ENCODE measurements around the gene RAD51AP1.
"Not testable (repeated sequence)": the region's sequence is repeated elsewhere in the genome, so short reads cannot be mapped to it uniquely, and the experiment has no call there.

RAD51AP1 gene, protein sequence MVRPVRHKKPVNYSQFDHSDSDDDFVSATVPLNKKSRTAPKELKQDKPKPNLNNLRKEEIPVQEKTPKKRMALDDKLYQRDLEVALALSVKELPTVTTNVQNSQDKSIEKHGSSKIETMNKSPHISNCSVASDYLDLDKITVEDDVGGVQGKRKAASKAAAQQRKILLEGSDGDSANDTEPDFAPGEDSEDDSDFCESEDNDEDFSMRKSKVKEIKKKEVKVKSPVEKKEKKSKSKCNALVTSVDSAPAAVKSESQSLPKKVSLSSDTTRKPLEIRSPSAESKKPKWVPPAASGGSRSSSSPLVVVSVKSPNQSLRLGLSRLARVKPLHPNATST

DNA sequence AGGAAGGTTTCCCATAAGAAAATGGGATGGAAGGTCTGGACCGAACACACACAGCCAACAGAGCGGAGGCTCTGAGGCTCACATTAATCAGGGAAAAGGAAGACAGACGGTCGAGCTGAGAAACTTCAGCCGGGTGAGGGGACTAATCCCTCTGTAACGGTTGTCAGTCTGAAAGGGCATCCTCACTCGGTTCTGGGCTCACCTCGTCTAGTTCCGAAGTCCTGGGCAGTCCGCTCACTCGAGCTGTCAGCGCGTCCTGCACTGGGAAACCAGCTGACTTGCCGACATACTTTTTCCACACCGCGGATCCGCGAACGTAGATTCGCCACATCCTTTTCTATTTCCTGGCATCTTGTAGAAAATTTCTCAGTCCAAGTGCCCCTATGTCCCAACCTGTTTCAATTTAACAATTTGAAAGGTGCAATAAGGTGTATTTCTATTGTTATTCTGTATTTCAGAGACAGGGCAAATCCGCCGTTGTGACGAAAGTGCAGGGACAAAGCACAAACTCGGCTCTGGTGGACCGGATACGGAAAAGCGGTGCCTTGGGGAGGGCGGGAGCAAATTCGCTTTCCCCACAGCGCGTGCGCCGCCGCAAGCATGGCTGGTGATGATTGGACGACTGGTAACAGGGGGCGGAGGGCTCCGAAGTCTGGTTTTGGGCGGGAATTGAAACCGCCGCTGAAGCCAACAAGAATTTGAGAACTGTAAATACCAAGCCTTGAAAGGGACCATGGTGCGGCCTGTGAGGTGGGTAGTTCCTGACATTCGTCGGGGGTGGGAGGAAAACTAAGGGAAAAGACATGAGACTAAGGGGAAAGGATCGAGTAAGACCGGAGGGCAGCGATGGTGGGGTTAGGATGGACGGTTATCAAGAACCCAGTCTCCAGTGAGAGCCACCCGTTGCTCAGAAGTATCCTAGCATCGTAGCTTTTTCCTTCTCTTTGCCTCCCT is at the start of gene RAD51AP1:
Gene RAD51AP1 (plus strand): TSS at position 684 of the 954 bp plus-strand sequence. CDS start 50 bp downstream, at position 734.
- Histone ChIP-seq H3K36me3 (ENCODE audit: control insufficient read depth, insufficient read depth, low read length) (no peaks in the 10 kb centered on the region), H3K4me3 (ENCODE audit: low read length) (peak within 1 kb of the TSS; percentile 96), H3K27ac (ENCODE audit: low read length) (no peak within 1 kb of the TSS), H3K9me3 (ENCODE audit: control insufficient read depth, insufficient read depth, low read length) (no peaks in the 10 kb centered on the region), H3K27me3 (ENCODE audit: control insufficient read depth, insufficient read depth, low read length) (no peaks in the 10 kb centered on the region), H3K4me1 (ENCODE audit: control insufficient read depth, insufficient read depth, low read length) (no peaks in the 10 kb centered on the region)
- WGBS (ENCODE audit: insufficient coverage, insufficient read length), result no CpG with 5 or more reads among the region's 49 CpGs
- peak; percentile 86 for DNase-seq (ENCODE audit: low read depth, low spot score)

DNA sequence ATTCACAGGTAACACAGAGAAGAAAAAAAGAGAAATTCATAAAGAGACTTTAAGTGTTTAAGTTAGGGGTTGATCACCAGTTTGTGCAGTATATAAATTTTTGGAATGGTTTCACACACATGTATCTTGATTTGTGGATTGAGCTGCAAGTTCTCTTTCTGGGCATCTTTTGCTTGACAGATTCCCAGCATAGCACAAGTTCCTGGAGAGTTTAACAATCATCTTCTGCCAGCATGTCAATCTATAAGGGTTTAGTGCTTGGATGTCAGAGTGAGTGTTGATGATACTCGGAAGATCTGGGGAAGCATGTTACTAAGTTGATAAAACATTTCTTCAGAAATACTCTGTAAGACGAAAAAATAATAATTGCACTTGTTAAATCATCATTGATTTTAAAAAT is 49.1 kb upstream of the RAD51AP1 start:
- no peaks in the 10 kb centered on the region for H3K9me3 ChIP-seq (ENCODE audit: control insufficient read depth, insufficient read depth, low read length)
- H3K36me3 ChIP-seq (ENCODE audit: control insufficient read depth, insufficient read depth, low read length), result no peaks in the 10 kb centered on the region
- no peaks in the 10 kb centered on the region for H3K27me3 ChIP-seq (ENCODE audit: control insufficient read depth, insufficient read depth, low read length)
- H3K27ac ChIP-seq (ENCODE audit: low read length), result no peak overlapping the region
- H3K4me1 ChIP-seq (ENCODE audit: control insufficient read depth, insufficient read depth, low read length), result peaks cover 2% of the 10 kb centered on the region; the same call in 1 of the 2 replicates
- WGBS (ENCODE audit: insufficient coverage, insufficient read length), result no CpG with 5 or more reads among the region's 2 CpGs
- no peak for DNase-seq (ENCODE audit: low read depth, low spot score)
- no peak overlapping the region for H3K4me3 ChIP-seq (ENCODE audit: low read length)

DNA sequence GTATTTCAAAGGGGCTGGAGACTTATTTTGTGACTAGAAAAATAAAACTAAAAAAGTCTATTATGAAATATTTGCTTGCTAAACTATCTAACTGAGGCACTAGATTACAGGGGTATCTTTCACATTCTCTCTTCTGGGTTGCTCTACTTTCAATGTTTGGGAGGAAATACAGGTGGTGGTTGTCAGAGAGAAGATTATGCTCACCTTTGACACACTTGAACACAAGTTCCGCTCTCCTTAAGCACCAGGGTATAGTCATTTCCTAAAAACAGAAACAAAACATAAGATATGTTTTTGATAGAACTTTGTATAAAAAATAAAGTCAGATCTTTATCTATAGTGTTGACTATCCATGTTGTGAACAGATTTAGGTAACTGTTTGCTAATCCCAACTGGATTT is 47.7 kb upstream of the RAD51AP1 start:
- peaks cover 2% of the 10 kb centered on the region; the same call in 1 of the 2 replicates for H3K4me1 ChIP-seq (ENCODE audit: control insufficient read depth, insufficient read depth, low read length)
- no CpG with 5 or more reads among the region's 1 CpG for WGBS (ENCODE audit: insufficient coverage, insufficient read length)
- no peak overlapping the region for H3K27ac ChIP-seq (ENCODE audit: low read length)
- H3K9me3 ChIP-seq (ENCODE audit: control insufficient read depth, insufficient read depth, low read length), result no peaks in the 10 kb centered on the region
- H3K4me3 ChIP-seq (ENCODE audit: low read length), result no peak overlapping the region
- H3K36me3 ChIP-seq (ENCODE audit: control insufficient read depth, insufficient read depth, low read length), result no peaks in the 10 kb centered on the region
- H3K27me3 ChIP-seq (ENCODE audit: control insufficient read depth, insufficient read depth, low read length), result no peaks in the 10 kb centered on the region
- DNase-seq (ENCODE audit: low read depth, low spot score), result no peak

DNA sequence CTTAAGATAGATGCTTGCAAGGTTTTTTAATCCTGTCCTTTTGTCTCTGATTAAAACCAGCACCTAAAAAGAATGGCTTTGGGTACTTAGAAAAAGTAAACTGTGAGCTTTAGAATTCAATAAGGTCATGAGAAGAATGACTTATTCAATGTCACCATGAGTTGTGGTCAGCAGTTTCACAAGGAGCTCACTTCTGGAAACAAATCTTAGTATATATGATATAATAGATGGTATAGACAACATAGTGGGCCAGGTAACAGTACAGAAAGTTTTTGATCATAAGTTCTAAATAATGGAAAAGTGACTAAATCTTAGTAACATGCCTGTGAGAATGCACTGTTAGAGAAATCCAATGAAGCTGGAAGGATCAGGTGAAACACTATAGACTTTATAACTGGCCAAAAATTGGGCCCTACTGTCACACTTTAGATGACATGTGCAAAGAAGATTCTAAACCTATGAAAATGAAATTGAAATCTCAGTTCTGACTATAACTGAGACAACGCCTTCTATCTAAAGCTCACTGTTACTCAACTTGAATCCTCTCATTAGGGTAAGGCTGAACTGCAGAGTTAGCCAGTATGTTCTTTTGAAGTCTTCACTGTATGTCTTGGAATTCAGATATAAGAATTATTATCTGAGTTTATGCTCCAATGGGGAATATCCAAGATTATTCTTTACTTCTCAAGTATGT is 42.4 kb upstream of the RAD51AP1 start:
- WGBS (ENCODE audit: insufficient coverage, insufficient read length), result no CpG with 5 or more reads among the region's 1 CpG

DNA sequence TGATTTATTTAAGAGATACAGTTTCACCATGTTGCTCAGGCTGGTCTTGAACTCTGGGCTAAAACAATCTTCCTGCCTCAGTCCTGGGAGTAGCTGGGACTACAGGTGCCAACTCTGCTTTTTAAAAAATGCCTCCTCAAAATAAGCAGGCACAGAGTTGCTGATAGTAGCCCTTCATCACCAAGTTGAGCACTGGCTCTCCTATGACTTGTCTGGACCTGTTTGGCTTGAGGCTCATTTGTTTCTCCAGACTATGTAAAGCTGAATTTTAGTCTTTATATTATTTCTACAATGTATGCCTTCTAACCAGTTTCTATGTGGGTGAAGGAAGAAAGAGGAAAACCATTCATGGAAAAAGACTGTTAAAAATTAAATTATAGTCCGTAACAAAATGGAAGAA is 39.5 kb upstream of the RAD51AP1 start:
- whole genome bisulfite sequencing (ENCODE audit: insufficient coverage, insufficient read length), result no CpG with 5 or more reads among the region's 1 CpG
- Histone ChIP-seq H3K9me3 (ENCODE audit: control insufficient read depth, insufficient read depth, low read length) (no peaks in the 10 kb centered on the region), H3K27ac (ENCODE audit: low read length) (no peak overlapping the region), H3K36me3 (ENCODE audit: control insufficient read depth, insufficient read depth, low read length) (no peaks in the 10 kb centered on the region; the same call in 1 of the 2 replicates), H3K4me3 (ENCODE audit: low read length) (no peak overlapping the region), H3K27me3 (ENCODE audit: control insufficient read depth, insufficient read depth, low read length) (no peaks in the 10 kb centered on the region), H3K4me1 (ENCODE audit: control insufficient read depth, insufficient read depth, low read length) (no peaks in the 10 kb centered on the region)
- no peak for DNase-seq (ENCODE audit: low read depth, low spot score)

More for the DNA sequence above, 42.4 kb upstream of the RAD51AP1 start:
- H3K36me3 ChIP-seq (ENCODE audit: control insufficient read depth, insufficient read depth, low read length), result no peaks in the 10 kb centered on the region; the same call in 1 of the 2 replicates
- no peak overlapping the region for H3K27ac ChIP-seq (ENCODE audit: low read length)
- no peaks in the 10 kb centered on the region for H3K9me3 ChIP-seq (ENCODE audit: control insufficient read depth, insufficient read depth, low read length)
- DNase-seq (ENCODE audit: low read depth, low spot score), result no peak
- H3K27me3 ChIP-seq (ENCODE audit: control insufficient read depth, insufficient read depth, low read length), result no peaks in the 10 kb centered on the region
- H3K4me3 ChIP-seq (ENCODE audit: low read length), result no peak overlapping the region
- no peaks in the 10 kb centered on the region for H3K4me1 ChIP-seq (ENCODE audit: control insufficient read depth, insufficient read depth, low read length)

DNA sequence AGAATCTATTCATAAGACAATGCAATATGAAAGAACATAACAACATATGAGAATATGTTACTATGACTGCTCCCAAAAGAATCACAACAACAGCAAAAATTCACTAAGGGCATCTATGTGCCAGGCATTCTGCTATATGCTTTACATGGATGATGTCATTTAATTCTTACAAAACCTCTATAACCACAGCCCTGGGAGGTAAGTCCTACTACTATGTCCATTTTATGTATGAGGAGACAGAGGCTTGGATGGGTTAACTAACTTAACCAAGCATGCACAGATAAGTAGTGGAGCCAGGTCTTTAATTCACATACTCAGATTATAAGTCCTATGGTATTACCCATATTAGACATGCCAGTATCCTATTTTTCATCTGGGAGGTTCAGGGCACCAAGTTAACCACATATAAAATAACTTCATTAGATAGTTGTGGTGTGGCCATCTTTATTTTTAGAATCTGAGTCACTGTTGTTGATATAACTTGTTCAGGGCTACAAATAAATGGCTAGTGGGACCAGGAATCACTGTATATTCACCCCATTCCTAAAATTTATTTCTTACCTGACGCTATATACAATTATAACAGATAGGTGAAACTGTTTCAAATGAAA is 33.2 kb upstream of the RAD51AP1 start:
- Histone ChIP-seq H3K36me3 (ENCODE audit: control insufficient read depth, insufficient read depth, low read length) (no peaks in the 10 kb centered on the region; the same call in 1 of the 2 replicates), H3K4me1 (ENCODE audit: control insufficient read depth, insufficient read depth, low read length) (no peaks in the 10 kb centered on the region), H3K9me3 (ENCODE audit: control insufficient read depth, insufficient read depth, low read length) (no peaks in the 10 kb centered on the region), H3K4me3 (ENCODE audit: low read length) (no peak overlapping the region), H3K27me3 (ENCODE audit: control insufficient read depth, insufficient read depth, low read length) (no peaks in the 10 kb centered on the region), H3K27ac (ENCODE audit: low read length) (no peak overlapping the region)
- WGBS (ENCODE audit: insufficient coverage, insufficient read length), result no CpG with 5 or more reads among the region's 1 CpG
- DNase-seq (ENCODE audit: low read depth, low spot score), result no peak

DNA sequence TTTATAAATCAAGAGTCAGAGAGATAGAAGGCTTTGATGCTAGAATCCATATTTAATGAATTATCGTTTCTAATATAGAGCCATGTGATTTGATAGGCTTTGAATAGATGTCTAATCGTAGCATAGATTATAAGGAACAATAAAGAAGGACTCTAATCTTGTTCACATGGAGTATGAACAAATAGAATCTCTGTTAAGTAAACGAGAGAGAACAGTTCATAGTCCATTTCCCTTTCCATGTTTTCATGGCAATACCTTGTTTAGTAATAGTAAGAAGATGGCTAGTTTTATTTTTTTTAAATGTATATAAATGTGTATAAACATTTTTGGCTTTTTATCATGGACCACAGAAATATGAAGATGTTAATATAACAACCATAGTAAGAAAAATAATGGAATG is 32.3 kb upstream of the RAD51AP1 start:
- Histone ChIP-seq H3K27me3 (ENCODE audit: control insufficient read depth, insufficient read depth, low read length) (no peaks in the 10 kb centered on the region), H3K4me3 (ENCODE audit: low read length) (no peak overlapping the region), H3K4me1 (ENCODE audit: control insufficient read depth, insufficient read depth, low read length) (no peaks in the 10 kb centered on the region), H3K9me3 (ENCODE audit: control insufficient read depth, insufficient read depth, low read length) (no peaks in the 10 kb centered on the region), H3K36me3 (ENCODE audit: control insufficient read depth, insufficient read depth, low read length) (no peaks in the 10 kb centered on the region; the same call in 1 of the 2 replicates), H3K27ac (ENCODE audit: low read length) (no peak overlapping the region)
- no CpG with 5 or more reads among the region's 3 CpGs for WGBS (ENCODE audit: insufficient coverage, insufficient read length)
- no peak for DNase-seq (ENCODE audit: low read depth, low spot score)

DNA sequence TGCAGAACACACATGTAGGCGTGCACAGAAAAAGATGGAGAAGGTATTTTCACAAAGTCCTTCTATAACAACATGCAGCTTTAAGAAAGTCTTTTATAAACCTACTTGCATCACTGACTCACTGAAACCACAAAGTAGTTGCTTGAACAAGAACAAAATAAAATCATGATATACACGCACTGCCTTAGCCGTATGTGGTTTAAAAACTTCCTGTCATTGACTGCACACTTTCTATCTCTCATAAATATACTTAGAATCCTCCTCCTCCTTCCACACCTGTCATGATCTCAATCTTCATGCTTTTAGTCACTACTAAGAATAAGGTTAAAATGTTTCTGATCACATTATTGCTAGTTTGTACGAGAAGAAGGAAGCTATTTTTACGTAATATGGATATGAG is 31.8 kb upstream of the RAD51AP1 start:
- Histone ChIP-seq H3K27me3 (ENCODE audit: control insufficient read depth, insufficient read depth, low read length) (no peaks in the 10 kb centered on the region), H3K4me1 (ENCODE audit: control insufficient read depth, insufficient read depth, low read length) (no peaks in the 10 kb centered on the region), H3K9me3 (ENCODE audit: control insufficient read depth, insufficient read depth, low read length) (no peaks in the 10 kb centered on the region), H3K27ac (ENCODE audit: low read length) (no peak overlapping the region), H3K36me3 (ENCODE audit: control insufficient read depth, insufficient read depth, low read length) (no peaks in the 10 kb centered on the region; the same call in 1 of the 2 replicates), H3K4me3 (ENCODE audit: low read length) (no peak overlapping the region)
- WGBS (ENCODE audit: insufficient coverage, insufficient read length), result 100% methylated on average over 2 of the region's 5 CpGs
- DNase-seq (ENCODE audit: low read depth, low spot score), result no peak

DNA sequence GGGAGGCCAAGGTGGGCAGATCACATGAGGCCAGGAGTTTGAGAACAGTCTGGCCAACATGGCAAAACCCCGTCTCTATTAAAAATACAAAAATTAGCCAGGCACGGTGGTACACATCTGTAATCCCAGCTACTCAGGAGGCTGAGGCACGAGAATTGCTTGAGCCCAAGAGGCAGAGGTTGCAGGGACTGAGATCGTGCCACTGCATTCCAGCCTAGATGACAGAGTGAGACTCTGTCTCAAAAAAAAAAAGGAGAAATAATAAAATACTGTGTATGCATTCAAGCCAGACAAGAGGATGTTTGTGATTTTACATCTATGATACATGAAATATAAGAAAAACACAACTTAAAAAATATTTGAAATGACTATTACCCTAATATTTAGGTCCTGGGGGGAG is 30.2 kb upstream of the RAD51AP1 start:
- H3K4me1 ChIP-seq (ENCODE audit: control insufficient read depth, insufficient read depth, low read length); DNase-seq (ENCODE audit: low read depth, low spot score); H3K36me3 ChIP-seq (ENCODE audit: control insufficient read depth, insufficient read depth, low read length); H3K9me3 ChIP-seq (ENCODE audit: control insufficient read depth, insufficient read depth, low read length); H3K27me3 ChIP-seq (ENCODE audit: control insufficient read depth, insufficient read depth, low read length); H3K4me3 ChIP-seq (ENCODE audit: low read length); H3K27ac ChIP-seq (ENCODE audit: low read length): not testable (repeated sequence)
- WGBS (ENCODE audit: insufficient coverage, insufficient read length), result no CpG with 5 or more reads among the region's 4 CpGs

DNA sequence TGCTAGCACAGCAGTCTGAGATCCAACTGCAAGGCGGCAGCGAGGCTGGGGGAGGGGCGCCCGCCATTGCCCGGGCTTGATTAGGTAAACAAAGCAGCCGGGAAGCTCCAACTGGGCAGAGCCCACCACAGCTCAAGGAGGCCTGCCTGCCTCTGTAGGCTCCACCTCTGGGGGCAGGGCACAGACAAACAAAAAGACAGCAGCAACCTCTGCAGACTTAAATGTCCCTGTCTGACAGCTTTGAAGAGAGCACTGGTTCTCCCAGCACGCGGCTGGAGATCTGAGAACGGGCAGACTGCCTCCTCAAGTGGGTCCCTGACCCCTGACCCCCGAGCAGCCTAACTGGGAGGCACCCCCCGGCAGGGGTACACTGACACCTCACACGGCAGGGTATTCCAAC is 29.4 kb upstream of the RAD51AP1 start:
- not testable (repeated sequence) for DNase-seq (ENCODE audit: low read depth, low spot score)

More for the DNA sequence above, 29.4 kb upstream of the RAD51AP1 start:
- WGBS (ENCODE audit: insufficient coverage, insufficient read length), result no CpG with 5 or more reads among the region's 12 CpGs
- H3K36me3 ChIP-seq (ENCODE audit: control insufficient read depth, insufficient read depth, low read length); H3K4me3 ChIP-seq (ENCODE audit: low read length); H3K27ac ChIP-seq (ENCODE audit: low read length); H3K9me3 ChIP-seq (ENCODE audit: control insufficient read depth, insufficient read depth, low read length); H3K27me3 ChIP-seq (ENCODE audit: control insufficient read depth, insufficient read depth, low read length); H3K4me1 ChIP-seq (ENCODE audit: control insufficient read depth, insufficient read depth, low read length): not testable (repeated sequence)

All from iPS DF 6.9 (cell line).